WI38 (cell line): ENCODE results near the gene FOXN3.

Experiments
- H3K4me3 ChIP-seq: 2 replicates; pipeline ENCODE4 v1.5.1; 2011; ENCODE audit warnings: low read depth, mild to moderate bottlenecking, control low read depth, low read length
- CTCF ChIP-seq: IDR thresholded peaks from 2 replicates; pipeline ENCODE4 v1.5.1; 2012; ENCODE audit warnings: low read depth, mild to moderate bottlenecking, control low read depth, low read length

FOXN3 gene

GRCh38 chr14:89343356-89343755 is 73.7 kb downstream of the FOXN3 start:
- no peak for TF ChIP-seq CTCF
- no peak overlapping the region for H3K4me3 ChIP-seq

GRCh38 chr14:89342049-89342448 is 75.0 kb downstream of the FOXN3 start:
- H3K4me3 ChIP-seq, result no peak overlapping the region
- no peak for TF ChIP-seq CTCF

- no peak for TF ChIP-seq CTCF
Observed at GRCh38 chr14:89340200-89341181, 76.5 kb downstream of the FOXN3 start.

GRCh38 chr14:89339579-89339978 is 77.5 kb downstream of the FOXN3 start:
- H3K4me3 ChIP-seq, result no peak overlapping the region
- TF ChIP-seq CTCF, result no peak

More at GRCh38 chr14:89340200-89341181, 76.5 kb downstream of the FOXN3 start:
- H3K4me3 ChIP-seq, result no peak overlapping the region

- TF ChIP-seq CTCF, result no peak
- H3K4me3 ChIP-seq, result no peak overlapping the region
Observed at GRCh38 chr14:89339158-89339557, 77.9 kb downstream of the FOXN3 start.

- TF ChIP-seq CTCF, result no peak
Observed at GRCh38 chr14:89336338-89336737, 80.7 kb downstream of the FOXN3 start.

GRCh38 chr14:89332031-89332430 is 85.0 kb downstream of the FOXN3 start:
- no peak for TF ChIP-seq CTCF
- H3K4me3 ChIP-seq, result no peak overlapping the region

More at GRCh38 chr14:89336338-89336737, 80.7 kb downstream of the FOXN3 start:
- no peak overlapping the region for H3K4me3 ChIP-seq
